Ureter (tissue), 1 donor: Measurements from ENCODE around the gene ANKRD50. TPM values are rescaled to one million over a fixed set of nuclear protein-coding genes. Genes with fewer than 3 reads are reported as not detected.

Experiments used
- DNase-seq: peaks from one replicate; pipeline ENCODE4 v3.0.0-alpha.2; 2020; ENCODE audit warnings: low spot score
- total RNA-seq: library from RNA; stranded (reverse); gene quantifications from one replicate; pipeline ENCODE4 v1.2.4, GENCODE V29; 2023
- donor health status: DM: yes; HTN: yes; CAD: no.

Gene ANKRD50
- total RNA-seq, 1 donor from 2014 or later, result 49.0 TPM

GRCh38 chr4:124635331-124635730, 77.2 kb downstream of the ANKRD50 start:
- DNase-seq, result no peak

GRCh38 chr4:124633285-124633941, 79.1 kb downstream of the ANKRD50 start:
- no peak for DNase-seq

- DNase-seq, result no peak
Measured at GRCh38 chr4:124632439-124632838, 80.1 kb downstream of the ANKRD50 start.

GRCh38 chr4:124631760-124632159, 80.8 kb downstream of the ANKRD50 start:
- DNase-seq, result peak; percentile 70

DNA sequence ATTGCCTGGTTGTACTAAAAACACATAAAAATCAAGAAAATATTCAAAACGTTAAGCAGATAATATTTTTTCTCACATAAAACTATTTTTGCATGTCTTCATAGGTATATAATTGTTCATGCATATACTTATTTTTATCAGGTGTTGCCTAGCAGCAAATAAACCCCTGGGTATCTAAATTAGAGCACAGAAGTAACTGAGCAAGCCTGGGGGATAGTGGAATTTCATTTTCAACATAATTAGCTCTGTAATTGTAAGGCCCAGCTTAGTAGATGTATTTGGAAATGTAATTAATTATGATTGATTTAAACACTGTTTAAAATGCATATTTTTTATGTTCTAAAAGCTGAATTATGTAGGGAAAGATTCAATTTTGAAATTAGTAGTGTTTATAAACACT, 82.9 kb downstream of the ANKRD50 start:
- DNase-seq, result no peak
